ENCODE data around the gene SP100.

DNA sequence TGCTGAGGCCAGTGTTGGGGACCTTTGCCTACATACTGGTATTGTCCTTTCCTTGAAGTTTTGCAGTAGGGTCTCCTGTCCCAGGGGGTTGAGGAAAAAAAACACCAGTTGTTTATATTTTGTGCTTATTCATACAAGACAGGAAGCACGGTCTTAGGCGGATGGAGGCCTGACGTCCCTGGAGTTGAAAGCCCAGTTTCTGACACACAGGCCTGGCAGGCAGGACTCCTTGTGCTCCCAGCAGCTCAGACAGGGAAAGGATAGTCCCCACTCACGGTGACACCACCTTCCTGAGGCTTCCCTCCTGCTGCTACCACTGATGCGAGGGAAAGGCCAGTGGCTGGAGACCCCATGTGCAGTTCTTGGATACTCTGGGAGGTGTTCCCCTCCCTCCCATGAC lies 15.5 kb upstream of the SP100 start:
- no peak for TF ChIP-seq POLR2A (IDR thresholded peaks at IDR 0.05; ENCODE audit: low read length)
- TF ChIP-seq GATA1 (IDR thresholded peaks at IDR 0.05; ENCODE audit: low read depth, low read length) = no peak
